HL-60 (cell line): ENCODE results near the gene SLC9C1.

Source experiments
- DNase-seq, 2 experiments: peaks; one replicate each; pipeline ENCODE4 v3.0.0-alpha.2; 2010 to 2020; ENCODE audit warnings: low read depth in 1 of 2, low spot score in 1 of 2
- H3K27ac ChIP-seq: fragments of 250-450 bp; sonication (Bioruptor Pico); replicated peaks from 2 replicates; pipeline ENCODE4 v1.5.1; 2020; ENCODE audit warnings: mild to moderate bottlenecking, moderate library complexity
- H3K27me3 ChIP-seq: fragments of 250-450 bp; sonication (Bioruptor Pico); 2 replicates; pipeline ENCODE4 v1.5.1; 2021; ENCODE audit warnings: mild to moderate bottlenecking, moderate library complexity; ENCODE audit not compliant: insufficient read depth, poor library complexity, severe bottlenecking
- H3K4me3 ChIP-seq: replicated peaks from 2 replicates; pipeline ENCODE4 v1.5.1; 2011; ENCODE audit warnings: mild to moderate bottlenecking, control low read depth, low read length; ENCODE audit not compliant: insufficient read depth
- CTCF ChIP-seq: IDR thresholded peaks from one replicate; pipeline ENCODE4 v1.5.1; 2011; ENCODE audit warnings: low read length, control low read depth, inconsistent platforms; ENCODE audit not compliant: insufficient read depth
- GABPA ChIP-seq: IDR thresholded peaks from 2 replicates; pipeline ENCODE4 v1.6.1; 2012; ENCODE audit warnings: low read depth
- POLR2AphosphoS5 ChIP-seq: IDR thresholded peaks from 2 replicates; pipeline ENCODE4 v1.6.1; 2012; ENCODE audit warnings: low read depth
- REST ChIP-seq: IDR thresholded peaks from 2 replicates; pipeline ENCODE4 v1.6.1; 2012; ENCODE audit warnings: low read depth; ENCODE audit not compliant: insufficient replicate concordance
- SPI1 ChIP-seq: IDR thresholded peaks from 2 replicates; pipeline ENCODE4 v1.6.1; 2012; ENCODE audit warnings: low read depth, mild to moderate bottlenecking, borderline replicate concordance
- long read RNA-seq: library from polyadenylated mRNA; unstranded; transcript quantifications from one replicate; pipeline ENCODE4 v2.0.0, GENCODE V29; 2020

Gene SLC9C1
- long read RNA-seq, result 0 reads

- H3K27ac ChIP-seq, result no peak within 1 kb of the TSS
- TF ChIP-seq CTCF, result peak; percentile 50
- no peak for TF ChIP-seq GABPA
- H3K4me3 ChIP-seq, result peak within 1 kb of the TSS; percentile 11
- no peaks in the 10 kb centered on the region for H3K27me3 ChIP-seq
- peak; percentile 31 to 67 for DNase-seq
Measured at GRCh38 chr3:112293368-112294321, at the start of gene SLC9C1. SLC9C1 (minus strand) TSS chr3:112294216; CDS start chr3:112286791, 7,425 bp downstream.

- no peak for TF ChIP-seq REST
- TF ChIP-seq POLR2AphosphoS5, result no peak
- TF ChIP-seq GABPA, result no peak
- TF ChIP-seq CTCF, result no peak
- TF ChIP-seq SPI1, result no peak
- H3K27me3 ChIP-seq, result no peaks in the 10 kb centered on the region
- H3K4me3 ChIP-seq, result no peak overlapping the region
- H3K27ac ChIP-seq, result no peak overlapping the region
- DNase-seq, result no peak
Measured at GRCh38 chr3:112341386-112341785, 47.4 kb upstream of the SLC9C1 start.

GRCh38 chr3:112339609-112340008, 45.6 kb upstream of the SLC9C1 start:
- DNase-seq, result no peak
- H3K27me3 ChIP-seq, result no peaks in the 10 kb centered on the region
- H3K27ac ChIP-seq, result no peak overlapping the region
- TF ChIP-seq REST, result no peak
- no peak for TF ChIP-seq GABPA
- no peak for TF ChIP-seq SPI1
- no peak for TF ChIP-seq POLR2AphosphoS5
- H3K4me3 ChIP-seq, result no peak overlapping the region

- Histone ChIP-seq H3K4me3 (no peak overlapping the region), H3K27ac (no peak overlapping the region), H3K27me3 (no peaks in the 10 kb centered on the region)
- TF ChIP-seq GABPA, result no peak
- no peak for TF ChIP-seq POLR2AphosphoS5
- TF ChIP-seq CTCF, result no peak
- TF ChIP-seq SPI1, result no peak
- no peak for TF ChIP-seq REST
- no peak for DNase-seq
Measured at GRCh38 chr3:112339134-112339533, 45.1 kb upstream of the SLC9C1 start.
